Neural cell (in vitro differentiated cells): ENCODE data around the gene LCE1F.

Source experiments
- EP300 ChIP-seq: fragments of 450-650 bp; conservative IDR thresholded peaks from 2 replicates; pipeline ENCODE4 v1.6.1; 2014; ENCODE audit warnings: antibody characterized with exemption, mild to moderate bottlenecking, moderate library complexity; ENCODE audit not compliant: poor library complexity, severe bottlenecking
- TF ChIP-seq, protein P1 (sequence below): IDR thresholded peaks from 2 replicates; pipeline ENCODE4 v1.6.1; 2012; ENCODE audit warnings: borderline replicate concordance
- TF ChIP-seq, protein P2 (sequence below): fragments of 450-650 bp; IDR thresholded peaks from 2 replicates; pipeline ENCODE4 v1.5.1; 2014; ENCODE audit warnings: antibody characterized with exemption, mild to moderate bottlenecking, moderate library complexity; ENCODE audit not compliant: poor library complexity, severe bottlenecking

DNA sequence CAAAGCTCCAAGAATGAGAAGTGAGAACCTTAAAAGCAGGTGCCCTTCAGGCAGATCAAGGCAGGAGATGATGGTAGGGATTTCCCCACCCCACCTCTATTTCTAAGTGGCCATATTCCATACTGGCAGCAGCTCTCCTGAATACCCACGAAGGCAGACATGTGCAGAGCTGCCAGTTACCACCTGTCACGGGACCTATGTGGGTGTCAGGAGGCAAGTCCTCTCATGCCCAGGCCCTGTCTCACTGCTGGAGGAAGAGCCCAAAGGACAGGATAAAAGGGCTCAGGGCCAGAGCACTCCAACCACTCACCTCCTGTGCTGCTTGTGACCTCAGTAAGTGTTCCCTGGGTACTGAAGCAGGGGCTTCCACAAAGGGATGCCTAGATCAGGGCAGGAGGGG, 36.1 kb downstream of the LCE1F start:
- no peak for TF ChIP-seq EP300
- TF ChIP-seq, protein P1, sequence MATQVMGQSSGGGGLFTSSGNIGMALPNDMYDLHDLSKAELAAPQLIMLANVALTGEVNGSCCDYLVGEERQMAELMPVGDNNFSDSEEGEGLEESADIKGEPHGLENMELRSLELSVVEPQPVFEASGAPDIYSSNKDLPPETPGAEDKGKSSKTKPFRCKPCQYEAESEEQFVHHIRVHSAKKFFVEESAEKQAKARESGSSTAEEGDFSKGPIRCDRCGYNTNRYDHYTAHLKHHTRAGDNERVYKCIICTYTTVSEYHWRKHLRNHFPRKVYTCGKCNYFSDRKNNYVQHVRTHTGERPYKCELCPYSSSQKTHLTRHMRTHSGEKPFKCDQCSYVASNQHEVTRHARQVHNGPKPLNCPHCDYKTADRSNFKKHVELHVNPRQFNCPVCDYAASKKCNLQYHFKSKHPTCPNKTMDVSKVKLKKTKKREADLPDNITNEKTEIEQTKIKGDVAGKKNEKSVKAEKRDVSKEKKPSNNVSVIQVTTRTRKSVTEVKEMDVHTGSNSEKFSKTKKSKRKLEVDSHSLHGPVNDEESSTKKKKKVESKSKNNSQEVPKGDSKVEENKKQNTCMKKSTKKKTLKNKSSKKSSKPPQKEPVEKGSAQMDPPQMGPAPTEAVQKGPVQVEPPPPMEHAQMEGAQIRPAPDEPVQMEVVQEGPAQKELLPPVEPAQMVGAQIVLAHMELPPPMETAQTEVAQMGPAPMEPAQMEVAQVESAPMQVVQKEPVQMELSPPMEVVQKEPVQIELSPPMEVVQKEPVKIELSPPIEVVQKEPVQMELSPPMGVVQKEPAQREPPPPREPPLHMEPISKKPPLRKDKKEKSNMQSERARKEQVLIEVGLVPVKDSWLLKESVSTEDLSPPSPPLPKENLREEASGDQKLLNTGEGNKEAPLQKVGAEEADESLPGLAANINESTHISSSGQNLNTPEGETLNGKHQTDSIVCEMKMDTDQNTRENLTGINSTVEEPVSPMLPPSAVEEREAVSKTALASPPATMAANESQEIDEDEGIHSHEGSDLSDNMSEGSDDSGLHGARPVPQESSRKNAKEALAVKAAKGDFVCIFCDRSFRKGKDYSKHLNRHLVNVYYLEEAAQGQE, result no peak
- TF ChIP-seq, protein P2, sequence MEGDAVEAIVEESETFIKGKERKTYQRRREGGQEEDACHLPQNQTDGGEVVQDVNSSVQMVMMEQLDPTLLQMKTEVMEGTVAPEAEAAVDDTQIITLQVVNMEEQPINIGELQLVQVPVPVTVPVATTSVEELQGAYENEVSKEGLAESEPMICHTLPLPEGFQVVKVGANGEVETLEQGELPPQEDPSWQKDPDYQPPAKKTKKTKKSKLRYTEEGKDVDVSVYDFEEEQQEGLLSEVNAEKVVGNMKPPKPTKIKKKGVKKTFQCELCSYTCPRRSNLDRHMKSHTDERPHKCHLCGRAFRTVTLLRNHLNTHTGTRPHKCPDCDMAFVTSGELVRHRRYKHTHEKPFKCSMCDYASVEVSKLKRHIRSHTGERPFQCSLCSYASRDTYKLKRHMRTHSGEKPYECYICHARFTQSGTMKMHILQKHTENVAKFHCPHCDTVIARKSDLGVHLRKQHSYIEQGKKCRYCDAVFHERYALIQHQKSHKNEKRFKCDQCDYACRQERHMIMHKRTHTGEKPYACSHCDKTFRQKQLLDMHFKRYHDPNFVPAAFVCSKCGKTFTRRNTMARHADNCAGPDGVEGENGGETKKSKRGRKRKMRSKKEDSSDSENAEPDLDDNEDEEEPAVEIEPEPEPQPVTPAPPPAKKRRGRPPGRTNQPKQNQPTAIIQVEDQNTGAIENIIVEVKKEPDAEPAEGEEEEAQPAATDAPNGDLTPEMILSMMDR, result no peak
